GM19238 (cell line): Measurements from ENCODE around the gene ASCL4.
"Not testable (repeated sequence)": the region's sequence is repeated elsewhere in the genome, so short reads cannot be mapped to it uniquely, and the experiment has no call there.

Source experiments
- DNase-seq: peaks from one replicate; pipeline ENCODE4 v3.0.0; 2011; ENCODE audit warnings: low spot score; ENCODE audit not compliant: insufficient read length

Gene ASCL4, protein sequence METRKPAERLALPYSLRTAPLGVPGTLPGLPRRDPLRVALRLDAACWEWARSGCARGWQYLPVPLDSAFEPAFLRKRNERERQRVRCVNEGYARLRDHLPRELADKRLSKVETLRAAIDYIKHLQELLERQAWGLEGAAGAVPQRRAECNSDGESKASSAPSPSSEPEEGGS

DNA sequence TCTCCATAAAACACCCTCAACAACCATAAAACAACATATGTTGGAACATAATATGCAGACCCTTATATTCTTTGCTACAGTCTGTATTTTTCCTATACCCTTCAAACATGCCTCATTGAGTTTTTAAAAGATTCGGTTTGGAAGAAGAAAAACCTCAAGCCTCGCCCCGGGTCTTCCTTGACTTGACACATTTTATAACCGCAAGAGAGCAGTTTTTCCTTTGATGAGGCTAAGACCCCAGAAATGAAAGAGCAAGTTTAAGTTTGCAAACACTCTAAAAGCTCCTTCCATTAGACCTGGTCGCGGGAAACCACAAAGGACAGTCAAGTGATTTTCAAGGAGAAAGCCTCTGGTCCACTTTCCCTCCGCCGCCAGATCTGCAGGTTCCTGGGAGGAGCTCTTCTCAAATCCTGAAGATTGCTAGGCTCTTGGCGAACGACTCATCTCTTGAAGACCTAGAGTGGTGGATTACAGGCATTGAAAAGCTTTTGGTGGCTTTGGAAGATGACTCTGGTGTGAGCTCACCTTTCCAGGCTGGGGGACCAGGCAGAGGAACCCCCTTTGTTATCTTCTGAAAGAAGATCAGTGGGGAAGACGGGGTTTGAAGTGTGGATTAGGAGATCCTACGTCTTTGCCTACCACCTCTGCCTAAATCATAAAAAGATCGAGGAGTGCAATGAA, at the start of gene ASCL4:
Gene ASCL4, plus strand, starts transcription at position 356 of the 681 bp plus-strand sequence. CDS start 515 bp downstream, outside the sequence.
- DNase-seq, result no peak

DNA sequence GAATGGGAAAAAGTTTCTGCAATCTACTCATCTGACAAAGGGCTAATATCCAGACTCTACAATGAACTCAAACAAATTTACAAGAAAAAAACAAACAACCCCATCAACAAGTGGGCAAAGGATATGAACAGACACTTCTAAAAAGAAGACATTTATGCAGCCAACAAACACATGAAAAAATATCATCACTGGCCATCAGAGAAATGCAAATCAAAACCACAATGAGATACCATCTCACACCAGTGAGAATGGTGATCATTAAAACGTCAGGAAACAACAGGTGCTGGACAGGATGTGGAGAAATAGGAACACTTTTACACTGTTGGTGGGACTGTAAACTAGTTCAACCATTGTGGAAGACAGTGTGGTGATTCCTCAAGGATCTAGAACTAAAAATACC, 47.2 kb upstream of the ASCL4 start:
- not testable (repeated sequence) for DNase-seq

DNA sequence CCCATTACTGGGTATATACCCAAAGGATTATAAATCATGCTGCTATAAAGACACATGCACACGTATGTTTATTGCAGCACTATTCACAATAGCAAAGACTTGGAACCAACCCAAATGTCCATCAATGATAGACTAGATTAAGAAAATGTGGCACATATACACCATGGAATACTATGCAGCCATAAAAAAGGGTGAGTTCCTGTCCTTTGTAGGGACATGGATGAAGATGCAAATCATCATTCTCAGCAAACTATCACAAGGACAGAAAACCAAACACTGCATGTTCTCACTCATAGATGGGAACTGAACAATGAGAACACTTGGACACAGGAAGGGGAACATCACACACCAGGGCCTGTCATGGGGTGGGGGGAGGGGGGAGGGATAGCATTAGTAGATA, 46.8 kb upstream of the ASCL4 start:
- DNase-seq, result not testable (repeated sequence)

DNA sequence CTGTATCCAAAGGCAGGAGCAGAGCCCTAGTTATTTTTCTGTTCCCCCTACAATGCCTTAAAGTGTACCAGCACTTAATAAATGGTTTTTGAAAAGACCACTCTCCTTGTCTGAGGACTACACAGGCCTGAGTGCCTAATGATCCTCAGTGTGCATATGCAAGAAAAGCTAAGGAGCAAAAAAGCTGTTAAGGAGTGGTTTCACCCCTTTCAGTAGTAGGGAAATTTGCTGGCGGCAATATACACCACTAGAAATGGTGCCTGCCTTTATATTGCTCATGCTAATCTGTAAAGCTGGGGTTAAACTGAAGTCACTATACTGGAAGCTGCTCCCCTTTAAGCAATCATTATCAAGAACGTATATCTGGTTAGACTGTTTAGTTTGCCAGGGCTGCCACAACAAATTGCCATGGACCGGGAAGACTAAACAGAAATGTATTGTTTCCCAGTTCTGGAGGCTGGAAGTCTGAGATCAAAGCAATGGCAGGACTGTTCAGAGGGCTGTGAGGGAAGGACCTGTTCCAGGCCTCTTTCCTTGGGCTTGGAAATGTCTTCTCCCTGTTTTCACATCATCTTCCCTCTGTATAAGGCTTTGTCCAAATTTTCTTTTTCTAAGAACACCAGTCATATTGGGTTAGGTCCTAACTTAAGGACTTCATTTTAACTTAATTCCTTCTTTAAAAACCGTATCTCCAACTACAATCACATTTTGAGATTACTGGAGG, 43.7 kb upstream of the ASCL4 start:
- DNase-seq, result no peak

DNA sequence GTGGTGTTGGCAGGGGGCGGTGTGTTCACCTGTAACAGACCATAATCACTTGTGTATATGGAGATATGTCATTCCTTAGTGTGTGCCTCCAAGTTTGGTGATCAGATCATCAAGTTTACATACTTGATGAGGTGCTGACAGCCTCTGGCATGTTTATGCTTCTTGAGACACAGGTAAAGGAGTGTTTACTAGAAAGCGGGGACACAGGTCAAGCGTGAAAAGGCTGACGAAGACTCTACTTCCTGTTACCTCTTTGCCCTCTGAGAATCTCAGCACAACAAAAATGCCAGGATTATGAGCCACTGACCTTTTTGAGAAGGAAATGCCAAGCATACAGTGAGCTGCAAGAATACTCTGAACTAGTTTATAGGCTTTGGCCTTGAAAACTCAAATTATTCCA, 43.1 kb upstream of the ASCL4 start:
- DNase-seq, result peak; percentile 5

DNA sequence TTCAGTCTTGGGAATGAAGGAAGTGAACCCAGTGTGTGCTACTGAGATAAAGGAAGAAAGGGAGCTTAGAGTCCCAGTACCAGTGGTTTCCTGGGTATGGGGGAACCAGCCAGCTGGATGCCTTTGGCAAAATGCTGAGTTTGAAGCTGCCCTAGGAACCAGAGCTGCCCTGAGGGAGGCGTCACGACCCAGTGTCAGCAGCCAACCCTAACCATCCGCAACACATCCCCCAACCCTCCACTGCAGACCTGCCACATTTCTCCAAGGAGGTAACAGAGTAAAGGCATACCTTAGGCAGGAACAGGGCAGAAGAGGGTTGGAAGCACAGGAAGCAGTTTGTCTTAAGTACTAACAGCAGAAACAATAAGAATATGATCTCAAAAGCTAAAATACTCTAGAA, 42.1 kb upstream of the ASCL4 start:
- no peak for DNase-seq

DNA sequence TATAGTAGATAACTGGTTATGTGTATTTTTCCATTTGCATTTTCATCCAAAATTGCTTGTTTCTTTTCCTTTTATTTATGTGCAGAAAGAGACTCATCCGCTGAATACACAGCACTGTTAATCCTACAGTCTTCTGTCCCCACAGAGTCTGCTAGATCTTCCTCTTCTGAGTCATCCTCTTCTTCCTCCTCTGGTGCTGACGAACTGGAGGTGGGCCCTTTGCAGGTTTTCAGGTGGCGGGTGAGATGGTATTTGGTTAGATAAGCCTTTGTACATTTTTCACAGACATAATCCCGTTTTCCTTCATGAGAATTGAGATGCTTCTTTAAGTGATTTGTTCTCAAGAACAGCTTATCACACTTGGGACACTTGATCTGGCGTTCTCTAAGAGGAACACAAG, 40.4 kb upstream of the ASCL4 start:
- DNase-seq, result no peak

DNA sequence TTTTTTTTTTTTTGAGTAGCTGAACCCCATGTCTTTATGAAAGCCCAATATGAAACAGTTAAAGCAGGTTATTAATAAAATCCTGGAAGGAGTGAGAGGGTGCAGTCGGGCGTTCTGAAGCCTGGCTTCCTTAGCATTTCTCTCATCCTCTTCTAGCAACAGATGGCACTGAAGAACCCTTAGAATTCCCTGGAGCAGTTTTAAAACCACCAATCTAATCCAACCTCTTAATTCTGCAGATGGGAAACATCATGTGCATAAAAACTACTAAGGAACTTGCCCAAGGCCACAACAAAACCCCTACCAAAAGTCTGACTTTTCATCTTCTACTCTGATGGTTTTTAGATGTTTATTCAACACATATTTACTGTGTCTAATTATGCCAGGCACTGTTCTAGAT, 38.7 kb upstream of the ASCL4 start:
- no peak for DNase-seq

DNA sequence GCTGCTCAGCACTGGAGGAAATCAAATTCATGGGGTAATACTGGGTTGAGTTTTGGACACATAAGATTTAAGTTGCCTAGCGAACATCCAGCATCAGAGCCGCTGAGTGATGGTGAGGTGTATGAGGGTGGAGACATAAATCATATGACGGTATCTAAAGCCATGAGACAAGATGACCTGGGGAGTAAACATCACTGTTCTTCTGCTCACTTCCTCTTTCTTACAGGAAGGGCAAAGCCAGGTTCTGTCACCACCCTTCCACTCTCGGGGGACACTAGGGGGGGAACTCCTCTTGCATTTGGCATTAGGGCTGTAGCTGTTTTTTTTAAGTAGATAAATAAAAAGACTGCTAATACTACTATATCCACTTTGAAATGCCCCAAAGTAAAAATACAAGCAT, 37.6 kb upstream of the ASCL4 start:
- peak; percentile 64 for DNase-seq

DNA sequence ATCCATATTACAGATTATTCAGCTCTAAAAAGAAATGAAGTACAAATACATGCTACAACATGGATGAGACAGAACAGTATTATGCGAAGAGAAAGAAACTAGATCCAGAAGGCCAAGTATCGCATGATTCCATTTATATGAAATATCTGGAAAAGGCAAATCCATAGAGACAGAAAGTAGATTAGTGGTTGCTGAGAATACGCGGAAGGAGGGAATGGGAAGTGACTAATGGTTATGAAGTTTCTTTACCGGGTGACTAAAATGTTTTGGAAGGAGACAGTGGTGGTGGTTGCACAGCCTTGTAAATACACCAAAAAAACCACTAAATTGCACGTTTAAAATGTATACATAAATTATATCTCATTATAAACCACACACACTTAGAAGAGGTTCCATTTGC, 26.0 kb upstream of the ASCL4 start:
- DNase-seq, result no peak

DNA sequence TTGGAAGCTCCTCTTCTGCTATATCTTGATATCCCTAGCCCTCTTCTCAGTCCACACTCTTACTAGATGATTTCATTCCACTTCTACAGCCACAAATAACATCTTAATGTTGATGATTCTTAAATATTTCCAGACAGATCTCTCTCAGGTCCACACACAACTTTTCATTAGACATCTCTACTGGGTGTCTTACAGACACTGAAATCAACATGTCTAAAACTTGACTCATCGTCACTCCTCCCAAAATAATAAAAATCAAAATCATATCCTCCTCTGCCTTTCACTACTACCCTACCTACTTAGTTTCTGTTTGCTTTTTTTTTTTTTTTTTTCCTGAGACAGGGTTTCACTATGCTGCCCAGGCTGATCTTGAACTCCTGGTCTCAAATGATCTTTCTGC, 25.4 kb upstream of the ASCL4 start:
- DNase-seq, result no peak

DNA sequence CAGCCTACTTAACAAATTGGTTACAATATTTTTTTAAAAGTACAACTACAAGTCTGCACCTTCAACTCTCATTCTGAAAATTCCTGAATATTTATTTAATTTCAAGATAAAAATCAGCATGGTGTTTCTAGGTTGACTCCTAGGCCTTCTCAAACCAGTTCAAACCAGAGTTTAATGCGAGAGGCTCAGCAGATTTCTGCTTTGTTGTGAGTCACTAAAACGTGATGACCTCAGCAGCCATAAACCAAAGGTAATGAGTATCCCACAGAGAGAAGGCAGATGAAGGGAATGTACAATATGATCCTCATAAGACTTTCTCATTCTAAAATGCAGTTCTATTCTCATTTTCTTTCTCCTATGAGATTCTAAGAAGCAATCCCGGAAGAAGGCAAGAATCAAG, 15.1 kb upstream of the ASCL4 start:
- DNase-seq, result no peak

DNA sequence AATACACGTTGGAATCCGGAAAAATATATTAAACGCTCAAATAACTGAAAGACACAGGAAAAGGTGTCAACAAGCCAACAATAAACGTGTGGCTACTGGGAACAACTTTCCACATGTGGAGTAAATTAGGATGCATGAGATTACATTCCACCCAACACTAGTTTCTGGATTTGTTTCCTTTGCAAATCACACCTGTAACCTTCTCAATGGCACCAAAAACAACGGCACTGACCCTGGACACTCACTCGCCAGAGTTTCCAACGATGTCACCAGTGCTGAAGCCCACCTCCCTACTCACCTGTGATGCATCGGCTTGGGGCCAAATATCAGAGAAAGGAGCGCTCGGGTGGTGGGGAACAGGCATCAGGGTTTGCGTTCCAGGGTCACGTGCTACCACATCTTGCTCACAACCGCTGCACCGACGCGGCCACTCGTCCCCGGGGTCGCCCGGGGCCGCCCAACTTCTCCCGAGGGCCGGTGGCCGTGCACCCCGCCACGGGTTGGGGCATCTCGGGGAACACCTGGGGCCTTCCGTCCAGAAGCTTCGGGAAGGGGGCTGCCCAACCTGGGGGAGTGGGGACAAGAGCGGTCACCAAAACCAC, 14.2 kb upstream of the ASCL4 start:
- no peak for DNase-seq

DNA sequence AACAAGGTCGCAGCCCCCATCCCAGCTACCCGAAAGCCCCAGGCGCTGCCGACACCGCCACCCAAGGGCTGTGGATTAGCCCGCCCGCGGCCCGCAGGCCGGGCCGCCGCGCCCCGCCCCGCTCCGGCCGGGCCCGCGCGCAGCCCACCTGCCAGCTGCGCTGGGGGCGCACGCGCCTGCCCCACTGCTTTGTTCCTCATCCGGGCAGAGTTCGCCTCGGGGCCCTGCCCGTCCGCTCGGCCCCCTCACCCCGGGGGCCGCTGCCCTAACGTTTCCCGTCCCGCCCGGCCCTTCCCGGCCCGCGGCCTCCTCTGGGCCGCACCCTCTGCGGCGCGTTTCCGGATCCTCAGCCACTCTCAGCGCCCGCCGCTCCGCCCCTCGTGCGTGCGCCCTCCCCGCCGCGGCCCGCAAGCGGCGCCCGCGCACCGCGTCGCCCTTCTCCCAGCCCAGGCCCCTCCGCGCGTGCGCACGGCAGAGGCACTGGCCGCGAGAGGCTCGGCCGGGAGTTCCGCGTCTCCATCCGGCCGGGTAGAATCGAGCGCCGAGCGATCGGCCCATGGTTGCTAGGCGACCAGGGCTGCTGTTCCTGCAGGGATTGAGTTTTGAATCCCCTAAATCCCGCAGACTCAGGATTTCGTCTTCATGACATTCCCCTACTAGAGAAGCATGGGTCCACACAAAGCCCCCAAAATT, 13.5 kb upstream of the ASCL4 start, which contains the start of gene PRDM4:
Gene PRDM4, minus strand, starts transcription at position 329 of the 693 bp plus-strand sequence. CDS start 622 bp downstream, outside the sequence.
- DNase-seq, result peak; percentile 97

DNA sequence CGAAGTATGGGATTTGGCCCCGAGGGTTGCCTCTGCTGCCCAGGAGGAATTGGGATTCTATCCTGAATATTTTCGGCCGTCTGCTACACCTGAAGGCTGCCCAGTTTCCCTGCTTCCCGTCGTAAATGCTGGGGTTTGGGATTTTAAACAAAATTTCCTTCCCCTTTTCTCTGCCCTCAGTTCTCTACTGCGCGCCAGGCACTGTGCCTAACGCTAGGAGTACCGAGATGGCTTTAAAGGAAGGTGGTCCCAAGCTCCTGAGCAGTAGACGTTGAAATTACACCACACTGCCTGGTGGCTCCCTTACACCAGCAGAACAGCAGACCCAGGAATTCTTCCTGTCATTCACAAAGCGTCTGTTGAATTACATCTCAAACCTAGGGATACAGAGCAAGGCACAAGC, 13.0 kb upstream of the ASCL4 start:
- no peak for DNase-seq

DNA sequence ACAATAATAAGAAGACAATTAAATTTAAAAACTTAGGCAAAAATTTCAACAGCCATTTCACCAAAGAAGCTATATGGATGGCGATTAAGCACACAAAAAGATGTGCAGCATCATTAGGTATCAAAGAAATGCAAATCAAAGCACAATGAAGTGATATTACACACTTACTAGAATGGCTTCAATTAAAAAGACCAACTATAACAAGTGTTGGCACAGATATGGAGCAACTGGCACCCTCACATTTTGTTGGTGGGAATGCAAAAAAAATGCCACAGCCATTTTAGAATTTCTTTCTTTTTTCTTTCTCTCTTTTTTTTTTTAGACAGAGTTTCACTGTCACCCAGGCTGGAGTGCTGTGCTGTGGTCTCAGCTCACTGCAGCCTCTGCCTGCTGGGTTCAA, 11.6 kb upstream of the ASCL4 start:
- DNase-seq, result no peak

DNA sequence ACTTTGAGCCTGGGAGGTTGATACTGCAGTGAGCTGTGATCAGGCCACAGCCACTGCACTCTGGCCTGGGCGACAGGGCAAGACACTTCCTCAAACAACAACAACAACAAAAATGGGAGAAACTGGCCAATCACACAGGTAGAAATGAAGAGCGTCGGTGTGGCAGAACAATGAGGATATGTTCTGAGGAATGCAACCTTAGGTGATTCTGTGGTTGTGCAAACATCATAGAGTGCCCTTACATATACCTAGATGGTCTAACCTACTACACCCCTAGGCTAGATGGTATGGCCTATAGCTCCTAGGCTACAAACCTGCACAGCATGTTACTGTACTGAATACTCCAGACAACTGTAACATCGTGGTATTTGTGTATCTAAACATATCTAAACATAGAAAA, 9.9 kb upstream of the ASCL4 start:
- no peak for DNase-seq

DNA sequence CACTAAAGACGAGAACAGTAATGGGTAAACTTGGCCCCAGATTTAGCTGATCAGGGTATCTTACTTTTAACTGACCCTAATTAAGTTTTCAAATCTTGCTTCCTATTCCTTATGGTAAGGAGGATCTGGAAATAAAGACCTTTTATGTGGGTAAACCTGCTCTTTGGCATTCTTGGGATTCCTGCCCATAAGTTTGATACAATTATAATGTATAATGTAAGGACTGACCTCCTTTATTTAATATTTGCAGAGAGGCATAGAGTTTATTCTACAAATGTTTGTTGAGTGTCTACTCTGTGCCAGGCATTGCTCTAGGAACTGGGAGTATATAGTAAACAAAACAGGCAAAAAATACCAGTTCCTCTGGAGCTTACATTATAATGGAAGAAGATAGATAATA, 9.2 kb upstream of the ASCL4 start:
- DNase-seq, result no peak

DNA sequence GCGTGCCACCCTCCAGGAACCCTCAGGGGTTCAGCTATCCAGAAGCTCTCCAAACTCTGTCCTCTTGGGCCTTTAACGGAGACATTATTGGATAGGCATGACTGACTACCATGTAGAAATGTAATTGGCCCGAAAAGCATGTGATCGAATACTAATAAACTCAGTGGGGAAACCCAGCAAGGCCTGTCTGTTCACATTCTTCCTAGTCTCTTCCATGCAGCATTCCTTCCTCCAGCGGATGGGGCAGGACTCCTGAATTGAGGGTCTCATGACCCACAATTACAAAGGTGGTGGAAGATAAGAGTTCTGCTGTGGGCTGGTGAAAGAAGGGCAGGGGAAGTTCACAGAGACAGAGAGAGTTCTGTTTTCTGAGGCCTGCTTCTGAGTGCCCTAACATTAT, 7.0 kb upstream of the ASCL4 start:
- DNase-seq, result no peak

DNA sequence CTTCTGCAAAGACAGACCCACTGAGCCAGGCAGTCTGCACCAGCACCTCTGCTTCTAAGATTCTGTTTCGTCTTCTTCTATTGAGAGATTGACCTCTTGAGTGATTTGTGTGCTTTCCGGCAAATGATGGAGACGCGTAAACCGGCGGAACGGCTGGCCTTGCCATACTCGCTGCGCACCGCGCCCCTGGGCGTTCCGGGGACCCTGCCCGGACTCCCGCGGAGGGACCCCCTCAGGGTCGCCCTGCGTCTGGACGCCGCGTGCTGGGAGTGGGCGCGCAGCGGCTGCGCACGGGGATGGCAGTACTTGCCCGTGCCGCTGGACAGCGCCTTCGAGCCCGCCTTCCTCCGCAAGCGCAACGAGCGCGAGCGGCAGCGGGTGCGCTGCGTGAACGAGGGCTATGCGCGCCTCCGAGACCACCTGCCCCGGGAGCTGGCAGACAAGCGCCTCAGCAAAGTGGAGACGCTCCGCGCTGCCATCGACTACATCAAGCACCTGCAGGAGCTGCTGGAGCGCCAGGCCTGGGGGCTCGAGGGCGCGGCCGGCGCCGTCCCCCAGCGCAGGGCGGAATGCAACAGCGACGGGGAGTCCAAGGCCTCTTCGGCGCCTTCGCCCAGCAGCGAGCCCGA, 703 bp downstream of the ASCL4 start:
- DNase-seq, result no peak

DNA sequence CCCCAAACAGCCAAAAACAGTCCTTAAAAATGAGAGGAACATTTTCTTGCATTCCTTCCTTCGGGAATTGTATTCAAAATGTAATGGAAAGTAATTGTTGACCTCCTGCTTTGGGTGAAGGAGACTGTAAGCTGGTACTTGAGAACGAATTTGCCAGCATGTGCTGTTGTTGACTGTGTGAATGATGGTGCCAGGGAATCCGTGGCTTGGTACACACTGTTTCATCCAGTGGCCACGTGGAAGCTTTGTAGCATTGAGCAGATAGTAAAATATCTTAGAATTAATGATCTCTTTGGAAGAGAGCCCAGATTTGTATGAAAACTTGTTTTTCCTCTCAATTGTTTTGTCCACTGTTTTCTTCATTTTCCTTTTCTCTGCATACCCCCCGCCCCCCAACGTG, 1.7 kb downstream of the ASCL4 start:
- DNase-seq, result no peak
